GM18502 (cell line): Measurements from ENCODE around the gene SNAP91.
A peak's percentile ranks its signal among the peaks of the same experiment; 100 is the strongest.
"Not testable (repeated sequence)": the region's sequence is repeated elsewhere in the genome, so short reads cannot be mapped to it uniquely, and the experiment has no call there.

Experiments used
- ATAC-seq: cut with Tn5 transposase; IDR thresholded peaks from one replicate; pipeline ENCODE4 v1.9.1; 2021; ENCODE audit warnings: mild to moderate bottlenecking; ENCODE audit not compliant: unreplicated experiment, poor library complexity

SNAP91 gene

GRCh38 chr6:83708970-83709747 lies at the start of gene SNAP91:
TSS of gene SNAP91 (minus strand) at chr6:83709101. CDS start at chr6:83707927, 1,174 bp downstream.
- ATAC-seq: peak; percentile 56

- ATAC-seq: no peak
Measured at GRCh38 chr6:83758533-83758932, 49.6 kb upstream of the SNAP91 start.

- ATAC-seq: no peak
Measured at GRCh38 chr6:83757021-83757420, 48.1 kb upstream of the SNAP91 start.

- ATAC-seq: no peak
Measured at GRCh38 chr6:83756565-83756964, 47.7 kb upstream of the SNAP91 start.

GRCh38 chr6:83752375-83752774 lies 43.5 kb upstream of the SNAP91 start:
- not testable (repeated sequence) for ATAC-seq

GRCh38 chr6:83741089-83741488 lies 32.2 kb upstream of the SNAP91 start:
- no peak for ATAC-seq

GRCh38 chr6:83735461-83735860 lies 26.6 kb upstream of the SNAP91 start:
- ATAC-seq: no peak

GRCh38 chr6:83729871-83730270 lies 21.0 kb upstream of the SNAP91 start:
- ATAC-seq: no peak

- no peak for ATAC-seq
Measured at GRCh38 chr6:83722876-83723275, 14.0 kb upstream of the SNAP91 start.

- no peak for ATAC-seq
Measured at GRCh38 chr6:83717809-83718208, 8.9 kb upstream of the SNAP91 start.

GRCh38 chr6:83711958-83712357 lies 3.1 kb upstream of the SNAP91 start:
- ATAC-seq: no peak

- ATAC-seq: no peak
Measured at GRCh38 chr6:83709748-83710050, 798 bp upstream of the SNAP91 start.

GRCh38 chr6:83708546-83708969 lies 343 bp downstream of the SNAP91 start:
- ATAC-seq: peak; percentile 46

GRCh38 chr6:83707829-83708545 lies 914 bp downstream of the SNAP91 start:
- no peak for ATAC-seq

GRCh38 chr6:83702749-83703148 lies 6.2 kb downstream of the SNAP91 start:
- no peak for ATAC-seq

GRCh38 chr6:83702077-83702476 lies 6.8 kb downstream of the SNAP91 start:
- ATAC-seq: no peak

GRCh38 chr6:83696674-83697073 lies 12.2 kb downstream of the SNAP91 start:
- no peak for ATAC-seq

GRCh38 chr6:83685481-83685880 lies 23.4 kb downstream of the SNAP91 start:
- ATAC-seq: no peak

- no peak for ATAC-seq
Measured at GRCh38 chr6:83677791-83678190, 31.1 kb downstream of the SNAP91 start.

- no peak for ATAC-seq
Measured at GRCh38 chr6:83637953-83638352, 70.9 kb downstream of the SNAP91 start.

- no peak for ATAC-seq
Measured at GRCh38 chr6:83636800-83637199, 72.1 kb downstream of the SNAP91 start.

- no peak for ATAC-seq
Measured at GRCh38 chr6:83633609-83634008, 75.3 kb downstream of the SNAP91 start.
